Astrocyte (in vitro differentiated cells and primary cell): ENCODE results near the gene SORT1.

Source experiments
- EZH2 ChIP-seq: IDR thresholded peaks from 2 replicates; pipeline ENCODE4 v1.6.1; 2012; ENCODE audit warnings: mild to moderate bottlenecking, low read length, inconsistent platforms; ENCODE audit not compliant: insufficient read depth
- TF ChIP-seq, protein P1 (sequence below): IDR thresholded peaks from 2 replicates; pipeline ENCODE4 v1.5.1; 2011; ENCODE audit warnings: low read depth, mild to moderate bottlenecking, inconsistent platforms, low read length, moderate library complexity; ENCODE audit not compliant: insufficient read depth

DNA sequence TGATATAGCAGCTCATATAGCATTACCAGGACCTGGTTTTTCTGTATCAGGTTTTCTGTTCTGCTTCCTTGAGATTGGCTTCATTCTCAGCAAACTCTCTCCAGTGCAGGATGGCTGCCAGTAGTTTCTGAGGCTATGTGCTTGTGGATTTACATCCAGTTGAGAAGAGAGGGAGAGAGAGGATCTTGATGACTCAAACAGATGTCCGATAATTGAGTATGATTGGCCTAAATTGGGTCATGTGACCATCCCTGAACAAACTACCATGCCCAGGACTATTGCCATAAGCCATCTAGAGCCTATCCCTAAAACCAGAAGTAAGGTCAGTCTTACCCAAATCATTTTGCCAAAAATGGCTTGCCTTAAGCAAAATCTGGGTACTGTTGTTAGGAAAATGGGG, 46.6 kb upstream of the SORT1 start:
- TF ChIP-seq, protein P1, sequence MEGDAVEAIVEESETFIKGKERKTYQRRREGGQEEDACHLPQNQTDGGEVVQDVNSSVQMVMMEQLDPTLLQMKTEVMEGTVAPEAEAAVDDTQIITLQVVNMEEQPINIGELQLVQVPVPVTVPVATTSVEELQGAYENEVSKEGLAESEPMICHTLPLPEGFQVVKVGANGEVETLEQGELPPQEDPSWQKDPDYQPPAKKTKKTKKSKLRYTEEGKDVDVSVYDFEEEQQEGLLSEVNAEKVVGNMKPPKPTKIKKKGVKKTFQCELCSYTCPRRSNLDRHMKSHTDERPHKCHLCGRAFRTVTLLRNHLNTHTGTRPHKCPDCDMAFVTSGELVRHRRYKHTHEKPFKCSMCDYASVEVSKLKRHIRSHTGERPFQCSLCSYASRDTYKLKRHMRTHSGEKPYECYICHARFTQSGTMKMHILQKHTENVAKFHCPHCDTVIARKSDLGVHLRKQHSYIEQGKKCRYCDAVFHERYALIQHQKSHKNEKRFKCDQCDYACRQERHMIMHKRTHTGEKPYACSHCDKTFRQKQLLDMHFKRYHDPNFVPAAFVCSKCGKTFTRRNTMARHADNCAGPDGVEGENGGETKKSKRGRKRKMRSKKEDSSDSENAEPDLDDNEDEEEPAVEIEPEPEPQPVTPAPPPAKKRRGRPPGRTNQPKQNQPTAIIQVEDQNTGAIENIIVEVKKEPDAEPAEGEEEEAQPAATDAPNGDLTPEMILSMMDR: no peak
- TF ChIP-seq EZH2: no peak
